HEK293 (cell line): ENCODE data around the gene ATP6V0B.

Source experiments
- KLF1 ChIP-seq: fragments of 450-650 bp; formaldehyde crosslinking; IDR thresholded peaks from 2 replicates; pipeline ENCODE4 v1.5.1; 2016; ENCODE audit warnings: missing biosample characterization, missing genetic modification characterization
- KLF16 ChIP-seq: fragments of 450-650 bp; formaldehyde crosslinking; IDR thresholded peaks from 2 replicates; pipeline ENCODE4 v1.5.1; 2017; ENCODE audit warnings: missing biosample characterization, missing genetic modification characterization
- MYNN ChIP-seq: fragments of 450-650 bp; formaldehyde crosslinking; IDR thresholded peaks from 2 replicates; pipeline ENCODE4 v1.5.1; 2016; ENCODE audit warnings: missing biosample characterization, missing genetic modification characterization, borderline replicate concordance
- PRDM1 ChIP-seq: fragments of 450-650 bp; formaldehyde crosslinking; IDR thresholded peaks from 2 replicates; pipeline ENCODE4; 2016; ENCODE audit warnings: missing biosample characterization, missing genetic modification characterization
- SP2 ChIP-seq: fragments of 450-650 bp; formaldehyde crosslinking; IDR thresholded peaks from 2 replicates; pipeline ENCODE4 v1.5.1; 2016; ENCODE audit warnings: missing biosample characterization, missing genetic modification characterization
- ZFP37 ChIP-seq: fragments of 450-650 bp; formaldehyde crosslinking; IDR thresholded peaks from 2 replicates; pipeline ENCODE4 v1.5.1; 2016; ENCODE audit warnings: missing biosample characterization, missing genetic modification characterization
- ZNF132 ChIP-seq: fragments of 450-650 bp; formaldehyde crosslinking; IDR thresholded peaks from 2 replicates; pipeline ENCODE4 v1.5.1; 2017; ENCODE audit warnings: missing biosample characterization, missing genetic modification characterization, borderline replicate concordance
- ZNF133 ChIP-seq: fragments of 450-650 bp; formaldehyde crosslinking; IDR thresholded peaks from 2 replicates; pipeline ENCODE4 v1.5.1; 2016; ENCODE audit warnings: missing biosample characterization, missing genetic modification characterization
- ZNF138 ChIP-seq: fragments of 450-650 bp; formaldehyde crosslinking; IDR thresholded peaks from 2 replicates; pipeline ENCODE4 v1.5.1; 2016; ENCODE audit warnings: missing biosample characterization, missing genetic modification characterization, borderline replicate concordance
- ZNF140 ChIP-seq: fragments of 450-650 bp; formaldehyde crosslinking; IDR thresholded peaks from 2 replicates; pipeline ENCODE4 v1.5.1; 2016; ENCODE audit warnings: missing biosample characterization, missing genetic modification characterization
- ZNF157 ChIP-seq: fragments of 450-650 bp; formaldehyde crosslinking; IDR thresholded peaks from 2 replicates; pipeline ENCODE4 v1.5.1; 2016; ENCODE audit warnings: missing biosample characterization, missing genetic modification characterization
- ZNF175 ChIP-seq: fragments of 450-650 bp; formaldehyde crosslinking; IDR thresholded peaks from 2 replicates; pipeline ENCODE4 v1.5.1; 2016; ENCODE audit warnings: missing biosample characterization, missing genetic modification characterization
- ZNF2 ChIP-seq: fragments of 450-650 bp; formaldehyde crosslinking; IDR thresholded peaks from 2 replicates; pipeline ENCODE4 v1.5.1; 2016; ENCODE audit warnings: missing biosample characterization, missing genetic modification characterization
- ZNF223 ChIP-seq: fragments of 450-650 bp; formaldehyde crosslinking; IDR thresholded peaks from 2 replicates; pipeline ENCODE4 v1.5.1; 2016; ENCODE audit warnings: missing biosample characterization, missing genetic modification characterization
- ZNF302 ChIP-seq: fragments of 450-650 bp; formaldehyde crosslinking; IDR thresholded peaks from 2 replicates; pipeline ENCODE4 v1.5.1; 2016; ENCODE audit warnings: missing biosample characterization, missing genetic modification characterization, low read depth
- ZNF354C ChIP-seq: fragments of 450-650 bp; formaldehyde crosslinking; IDR thresholded peaks from 2 replicates; pipeline ENCODE4 v1.5.1; 2016; ENCODE audit warnings: missing biosample characterization, missing genetic modification characterization, low read depth, borderline replicate concordance
- ZNF426 ChIP-seq: fragments of 450-650 bp; formaldehyde crosslinking; IDR thresholded peaks from 2 replicates; pipeline ENCODE4 v1.5.1; 2017; ENCODE audit warnings: missing biosample characterization, missing genetic modification characterization, mild to moderate bottlenecking, inconsistent platforms, moderate library complexity
- ZNF521 ChIP-seq: fragments of 450-650 bp; formaldehyde crosslinking; IDR thresholded peaks from 2 replicates; pipeline ENCODE4 v1.5.1; 2017; ENCODE audit warnings: missing biosample characterization, mild to moderate bottlenecking, missing genetic modification characterization
- ZNF549 ChIP-seq: fragments of 450-650 bp; IDR thresholded peaks from 2 replicates; pipeline ENCODE4 v1.5.1; 2018; ENCODE audit warnings: missing biosample characterization, missing genetic modification characterization, mild to moderate bottlenecking, inconsistent platforms, moderate library complexity
- ZNF561 ChIP-seq: fragments of 450-650 bp; IDR thresholded peaks from 2 replicates; pipeline ENCODE4 v1.5.1; 2018; ENCODE audit warnings: missing biosample characterization, missing genetic modification characterization, borderline replicate concordance
- ZNF585B ChIP-seq: fragments of 450-650 bp; formaldehyde crosslinking; IDR thresholded peaks from 2 replicates; pipeline ENCODE4 v1.5.1; 2016; ENCODE audit warnings: missing biosample characterization, missing genetic modification characterization
- ZNF600 ChIP-seq: fragments of 450-650 bp; formaldehyde crosslinking; IDR thresholded peaks from 2 replicates; pipeline ENCODE4 v1.5.1; 2016; ENCODE audit warnings: missing biosample characterization, missing genetic modification characterization
- ZNF623 ChIP-seq: fragments of 450-650 bp; formaldehyde crosslinking; IDR thresholded peaks from 2 replicates; pipeline ENCODE4 v1.5.1; 2016; ENCODE audit warnings: missing biosample characterization, missing genetic modification characterization
- ZNF837 ChIP-seq: fragments of 450-650 bp; formaldehyde crosslinking; IDR thresholded peaks from 2 replicates; pipeline ENCODE4 v1.5.1; 2016; ENCODE audit warnings: missing biosample characterization, missing genetic modification characterization
- TF ChIP-seq, protein P1 (sequence below): fragments of 450-650 bp; formaldehyde crosslinking; IDR thresholded peaks from 2 replicates; pipeline ENCODE4 v1.5.1; 2016; ENCODE audit warnings: missing biosample characterization, missing genetic modification characterization
- TF ChIP-seq, protein P2 (sequence below): fragments of 450-650 bp; formaldehyde crosslinking; IDR thresholded peaks from 2 replicates; pipeline ENCODE4 v1.5.1; 2016; ENCODE audit warnings: missing biosample characterization, missing genetic modification characterization
- TF ChIP-seq, protein P3 (sequence below): fragments of 450-650 bp; formaldehyde crosslinking; IDR thresholded peaks from 2 replicates; pipeline ENCODE4 v1.5.1; 2016; ENCODE audit warnings: missing biosample characterization, missing genetic modification characterization
- TF ChIP-seq, protein P4 (sequence below): fragments of 450-650 bp; formaldehyde crosslinking; IDR thresholded peaks from 2 replicates; pipeline ENCODE4 v1.5.1; 2017; ENCODE audit warnings: missing biosample characterization, missing genetic modification characterization
- TF ChIP-seq, protein P5 (sequence below): fragments of 450-650 bp; formaldehyde crosslinking; IDR thresholded peaks from 2 replicates; pipeline ENCODE4 v1.5.1; 2016; ENCODE audit warnings: missing biosample characterization, missing genetic modification characterization
- TF ChIP-seq, protein P6 (sequence below): fragments of 450-650 bp; formaldehyde crosslinking; IDR thresholded peaks from 2 replicates; pipeline ENCODE4 v1.5.1; 2016; ENCODE audit warnings: missing biosample characterization, missing genetic modification characterization
- TF ChIP-seq, protein P7 (sequence below): fragments of 450-650 bp; formaldehyde crosslinking; IDR thresholded peaks from 2 replicates; pipeline ENCODE4 v1.5.0; 2017; ENCODE audit warnings: missing biosample characterization, missing genetic modification characterization, borderline replicate concordance

The ATP6V0B gene

DNA sequence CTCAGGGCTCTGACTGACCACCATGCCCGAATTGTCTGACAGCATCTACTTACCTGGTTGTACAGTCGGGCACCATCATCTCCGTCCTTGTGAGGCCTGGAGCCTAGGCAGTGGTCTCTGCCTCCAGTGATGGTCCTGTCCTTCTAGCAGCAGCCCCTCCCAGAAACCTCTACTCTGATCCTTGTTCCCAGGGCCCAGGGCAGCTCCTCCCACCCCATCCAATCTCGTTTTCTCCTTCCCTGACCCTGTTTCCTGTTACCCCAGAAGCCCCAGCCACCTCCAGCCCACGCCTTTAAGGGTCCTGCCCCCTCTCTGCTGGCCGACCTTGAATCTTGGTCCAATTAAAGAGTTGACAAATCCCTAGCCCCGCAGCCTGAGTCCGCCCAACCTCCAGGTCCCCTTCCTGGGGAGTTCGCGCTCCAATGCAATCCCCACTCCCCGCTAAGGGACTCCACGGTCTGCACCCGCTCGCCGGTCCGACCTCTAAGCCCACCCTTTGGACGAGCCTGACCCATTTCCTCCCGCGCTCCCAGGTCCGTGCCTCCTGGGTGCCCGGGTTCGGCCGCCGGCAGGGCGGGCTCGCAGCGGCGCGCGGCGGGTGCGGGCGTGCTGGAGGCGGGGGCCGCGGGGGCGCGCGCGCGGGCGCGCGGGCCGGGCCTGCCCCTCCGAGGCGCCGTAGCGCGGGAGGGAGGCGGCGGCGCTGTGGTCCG, 3.9 kb downstream of the ATP6V0B start, which contains the start of gene B4GALT2 (continued):
- no peak for TF ChIP-seq ZNF138 (tag by site-specific recombination)
- no peak for TF ChIP-seq ZNF561 (tag by site-specific recombination)
- TF ChIP-seq ZFP37 (tag by site-specific recombination), result no peak
- TF ChIP-seq ZNF2 (tag by site-specific recombination), result no peak
- TF ChIP-seq, protein P1, sequence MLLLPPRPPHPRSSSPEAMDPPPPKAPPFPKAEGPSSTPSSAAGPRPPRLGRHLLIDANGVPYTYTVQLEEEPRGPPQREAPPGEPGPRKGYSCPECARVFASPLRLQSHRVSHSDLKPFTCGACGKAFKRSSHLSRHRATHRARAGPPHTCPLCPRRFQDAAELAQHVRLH, result no peak
- no peak for TF ChIP-seq PRDM1 (tag by site-specific recombination)
- no peak for TF ChIP-seq ZNF585B (tag by site-specific recombination)
- peak; percentile 15; the same call in 1 of the 2 replicates for TF ChIP-seq ZNF600 (tag by site-specific recombination)
- TF ChIP-seq ZNF140 (tag by site-specific recombination), result no peak
- no peak for TF ChIP-seq ZNF223
- TF ChIP-seq, protein P2, sequence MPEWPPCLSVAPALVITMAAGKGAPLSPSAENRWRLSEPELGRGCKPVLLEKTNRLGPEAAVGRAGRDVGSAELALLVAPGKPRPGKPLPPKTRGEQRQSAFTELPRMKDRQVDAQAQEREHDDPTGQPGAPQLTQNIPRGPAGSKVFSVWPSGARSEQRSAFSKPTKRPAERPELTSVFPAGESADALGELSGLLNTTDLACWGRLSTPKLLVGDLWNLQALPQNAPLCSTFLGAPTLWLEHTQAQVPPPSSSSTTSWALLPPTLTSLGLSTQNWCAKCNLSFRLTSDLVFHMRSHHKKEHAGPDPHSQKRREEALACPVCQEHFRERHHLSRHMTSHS, result no peak
- TF ChIP-seq, protein P3, sequence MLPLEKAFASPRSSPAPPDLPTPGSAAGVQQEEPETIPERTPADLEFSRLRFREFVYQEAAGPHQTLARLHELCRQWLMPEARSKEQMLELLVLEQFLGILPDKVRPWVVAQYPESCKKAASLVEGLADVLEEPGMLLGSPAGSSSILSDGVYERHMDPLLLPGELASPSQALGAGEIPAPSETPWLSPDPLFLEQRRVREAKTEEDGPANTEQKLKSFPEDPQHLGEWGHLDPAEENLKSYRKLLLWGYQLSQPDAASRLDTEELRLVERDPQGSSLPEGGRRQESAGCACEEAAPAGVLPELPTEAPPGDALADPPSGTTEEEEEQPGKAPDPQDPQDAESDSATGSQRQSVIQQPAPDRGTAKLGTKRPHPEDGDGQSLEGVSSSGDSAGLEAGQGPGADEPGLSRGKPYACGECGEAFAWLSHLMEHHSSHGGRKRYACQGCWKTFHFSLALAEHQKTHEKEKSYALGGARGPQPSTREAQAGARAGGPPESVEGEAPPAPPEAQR, result no peak
- TF ChIP-seq ZNF623 (tag by site-specific recombination), result no peak
- TF ChIP-seq, protein P4, sequence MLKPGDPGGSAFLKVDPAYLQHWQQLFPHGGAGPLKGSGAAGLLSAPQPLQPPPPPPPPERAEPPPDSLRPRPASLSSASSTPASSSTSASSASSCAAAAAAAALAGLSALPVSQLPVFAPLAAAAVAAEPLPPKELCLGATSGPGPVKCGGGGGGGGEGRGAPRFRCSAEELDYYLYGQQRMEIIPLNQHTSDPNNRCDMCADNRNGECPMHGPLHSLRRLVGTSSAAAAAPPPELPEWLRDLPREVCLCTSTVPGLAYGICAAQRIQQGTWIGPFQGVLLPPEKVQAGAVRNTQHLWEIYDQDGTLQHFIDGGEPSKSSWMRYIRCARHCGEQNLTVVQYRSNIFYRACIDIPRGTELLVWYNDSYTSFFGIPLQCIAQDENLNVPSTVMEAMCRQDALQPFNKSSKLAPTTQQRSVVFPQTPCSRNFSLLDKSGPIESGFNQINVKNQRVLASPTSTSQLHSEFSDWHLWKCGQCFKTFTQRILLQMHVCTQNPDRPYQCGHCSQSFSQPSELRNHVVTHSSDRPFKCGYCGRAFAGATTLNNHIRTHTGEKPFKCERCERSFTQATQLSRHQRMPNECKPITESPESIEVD (tag by site-specific recombination), result no peak
- no peak for TF ChIP-seq ZNF133
- TF ChIP-seq ZNF521 (tag by site-specific recombination), result no peak
- TF ChIP-seq KLF16 (tag by site-specific recombination), result no peak
- no peak for TF ChIP-seq ZNF549 (tag by site-specific recombination)
- no peak for TF ChIP-seq MYNN (tag by site-specific recombination)
- TF ChIP-seq SP2 (tag by site-specific recombination), result peak; percentile 90
- no peak for TF ChIP-seq ZNF426 (tag by site-specific recombination)
- TF ChIP-seq, protein P5, sequence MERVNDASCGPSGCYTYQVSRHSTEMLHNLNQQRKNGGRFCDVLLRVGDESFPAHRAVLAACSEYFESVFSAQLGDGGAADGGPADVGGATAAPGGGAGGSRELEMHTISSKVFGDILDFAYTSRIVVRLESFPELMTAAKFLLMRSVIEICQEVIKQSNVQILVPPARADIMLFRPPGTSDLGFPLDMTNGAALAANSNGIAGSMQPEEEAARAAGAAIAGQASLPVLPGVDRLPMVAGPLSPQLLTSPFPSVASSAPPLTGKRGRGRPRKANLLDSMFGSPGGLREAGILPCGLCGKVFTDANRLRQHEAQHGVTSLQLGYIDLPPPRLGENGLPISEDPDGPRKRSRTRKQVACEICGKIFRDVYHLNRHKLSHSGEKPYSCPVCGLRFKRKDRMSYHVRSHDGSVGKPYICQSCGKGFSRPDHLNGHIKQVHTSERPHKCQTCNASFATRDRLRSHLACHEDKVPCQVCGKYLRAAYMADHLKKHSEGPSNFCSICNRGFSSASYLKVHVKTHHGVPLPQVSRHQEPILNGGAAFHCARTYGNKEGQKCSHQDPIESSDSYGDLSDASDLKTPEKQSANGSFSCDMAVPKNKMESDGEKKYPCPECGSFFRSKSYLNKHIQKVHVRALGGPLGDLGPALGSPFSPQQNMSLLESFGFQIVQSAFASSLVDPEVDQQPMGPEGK (tag by site-specific recombination), result peak; percentile 67
- TF ChIP-seq, protein P6, sequence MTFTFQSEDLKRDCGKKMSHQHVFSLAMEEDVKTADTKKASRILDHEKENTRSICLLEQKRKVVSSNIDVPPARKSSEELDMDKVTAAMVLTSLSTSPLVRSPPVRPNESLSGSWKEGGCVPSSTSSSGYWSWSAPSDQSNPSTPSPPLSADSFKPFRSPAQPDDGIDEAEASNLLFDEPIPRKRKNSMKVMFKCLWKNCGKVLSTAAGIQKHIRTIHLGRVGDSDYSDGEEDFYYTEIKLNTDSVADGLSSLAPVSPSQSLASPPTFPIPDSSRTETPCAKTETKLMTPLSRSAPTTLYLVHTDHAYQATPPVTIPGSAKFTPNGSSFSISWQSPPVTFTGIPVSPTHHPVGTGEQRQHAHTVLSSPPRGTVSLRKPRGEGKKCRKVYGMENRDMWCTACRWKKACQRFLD (tag by site-specific recombination), result no peak
- no peak for TF ChIP-seq ZNF175 (tag by site-specific recombination)
- no peak for TF ChIP-seq ZNF132 (tag by site-specific recombination)
- TF ChIP-seq ZNF354C (tag by site-specific recombination), result no peak
- TF ChIP-seq ZNF837 (tag by site-specific recombination), result no peak
- TF ChIP-seq, protein P7, sequence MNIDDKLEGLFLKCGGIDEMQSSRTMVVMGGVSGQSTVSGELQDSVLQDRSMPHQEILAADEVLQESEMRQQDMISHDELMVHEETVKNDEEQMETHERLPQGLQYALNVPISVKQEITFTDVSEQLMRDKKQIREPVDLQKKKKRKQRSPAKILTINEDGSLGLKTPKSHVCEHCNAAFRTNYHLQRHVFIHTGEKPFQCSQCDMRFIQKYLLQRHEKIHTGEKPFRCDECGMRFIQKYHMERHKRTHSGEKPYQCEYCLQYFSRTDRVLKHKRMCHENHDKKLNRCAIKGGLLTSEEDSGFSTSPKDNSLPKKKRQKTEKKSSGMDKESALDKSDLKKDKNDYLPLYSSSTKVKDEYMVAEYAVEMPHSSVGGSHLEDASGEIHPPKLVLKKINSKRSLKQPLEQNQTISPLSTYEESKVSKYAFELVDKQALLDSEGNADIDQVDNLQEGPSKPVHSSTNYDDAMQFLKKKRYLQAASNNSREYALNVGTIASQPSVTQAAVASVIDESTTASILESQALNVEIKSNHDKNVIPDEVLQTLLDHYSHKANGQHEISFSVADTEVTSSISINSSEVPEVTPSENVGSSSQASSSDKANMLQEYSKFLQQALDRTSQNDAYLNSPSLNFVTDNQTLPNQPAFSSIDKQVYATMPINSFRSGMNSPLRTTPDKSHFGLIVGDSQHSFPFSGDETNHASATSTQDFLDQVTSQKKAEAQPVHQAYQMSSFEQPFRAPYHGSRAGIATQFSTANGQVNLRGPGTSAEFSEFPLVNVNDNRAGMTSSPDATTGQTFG (tag by site-specific recombination), result no peak
- TF ChIP-seq ZNF302 (tag by site-specific recombination), result no peak
- TF ChIP-seq KLF1 (tag by site-specific recombination), result no peak
- no peak for TF ChIP-seq ZNF157 (tag by site-specific recombination)
